ENCODE measurements around the gene MTHFSD.

The MTHFSD gene

GRCh38 chr16:86511317-86512161 lies 43.5 kb downstream of the MTHFSD start:
- no peak for DNase-seq

GRCh38 chr16:86510465-86511261 lies 44.4 kb downstream of the MTHFSD start, which contains the start of gene FOXF1:
Gene FOXF1 (plus strand): TSS chr16:86510527. CDS start chr16:86510570, 43 bp downstream.
- DNase-seq: no peak

- no peak for DNase-seq
These were observed 45.1 kb downstream of the MTHFSD start for GRCh38 chr16:86509759-86510464.

- no peak for DNase-seq
These were observed 45.9 kb downstream of the MTHFSD start for GRCh38 chr16:86508947-86509758.

GRCh38 chr16:86508028-86508946 lies 46.7 kb downstream of the MTHFSD start:
- DNase-seq: no peak

GRCh38 chr16:86507173-86508027 lies 47.6 kb downstream of the MTHFSD start:
- DNase-seq: no peak

GRCh38 chr16:86505899-86506864 lies 48.9 kb downstream of the MTHFSD start:
- DNase-seq: no peak

GRCh38 chr16:86505185-86505898 lies 49.7 kb downstream of the MTHFSD start:
- no peak for DNase-seq

- no peak for DNase-seq
These were observed 50.5 kb downstream of the MTHFSD start for GRCh38 chr16:86504315-86505184.

GRCh38 chr16:86503830-86504229 lies 51.2 kb downstream of the MTHFSD start:
- no peak for DNase-seq

GRCh38 chr16:86502856-86503748 lies 51.9 kb downstream of the MTHFSD start:
- no peak for DNase-seq

GRCh38 chr16:86501989-86502855 lies 52.8 kb downstream of the MTHFSD start:
- DNase-seq: no peak

- no peak for DNase-seq
These were observed 54.1 kb downstream of the MTHFSD start for GRCh38 chr16:86500708-86501510.

Data from stimulated activated CD4-positive, alpha-beta T cell treated with anti-CD3 and anti-CD28 coated beads, Interleukin-2, amount 100 ng/mL, for 48 hours (primary cell).